Endothelial cell of umbilical vein (primary cell): ENCODE measurements around the gene PFDN5. TPM values are rescaled to one million over a fixed set of nuclear protein-coding genes. Genes with fewer than 3 reads are reported as not detected.

Source experiments
- BruUV-seq: library from RNA; stranded (reverse); fragments of 400-500 nt; replicated peaks from 2 replicates; lab custom pipeline; 2021; lab: Mats Ljungman, UMichigan
- CTCF ChIA-PET: fragments of 300-600, 350-600 bp; sonication (Branson Sonifier 250); formaldehyde crosslinking; loops from one replicate; lab custom pipeline; 2021; ENCODE audit warnings: antibody characterized with exemption, inconsistent platforms; lab: Charles Lee
- POLR2A ChIA-PET: fragments of 300-600, 350-600 bp; sonication (Branson Sonifier 250); formaldehyde crosslinking; loops from one replicate; lab custom pipeline; 2021; ENCODE audit warnings: antibody characterized with exemption, inconsistent platforms; lab: Charles Lee
- DNase-seq: peaks from one replicate; pipeline ENCODE4 v3.0.0-alpha.2; 2011; ENCODE audit warnings: low read depth, low spot score
- FAIRE-seq: peaks from 2 replicates; lab custom pipeline; 2011; peaks lifted over from hg19 to GRCh38; lab: Jason Lieb, UNC
- H2AFZ ChIP-seq: 2 replicates; pipeline ENCODE4 v1.6.0; 2012; ENCODE audit warnings: low read depth, low read length, control low read depth, inconsistent platforms
- H3K27ac ChIP-seq: 2 replicates; pipeline ENCODE4 v1.5.1; 2011; ENCODE audit warnings: low read depth, mild to moderate bottlenecking, control low read depth, low read length, moderate library complexity; ENCODE audit not compliant: insufficient read depth
- H3K27me3 ChIP-seq, 2 experiments: 2 replicates each; pipeline versions ENCODE4 v1.6.0 to v1.6.1; 2011; ENCODE audit warnings: low read length in 2 of 2, mixed read lengths in 1 of 2; ENCODE audit not compliant: control insufficient read depth in 2 of 2, insufficient read depth in 2 of 2
- H3K36me3 ChIP-seq, 2 experiments: 2 replicates in 1 of 2; 3 replicates in 1 of 2; pipeline ENCODE4 v1.5.1; 2011; ENCODE audit warnings: low read length in 2 of 2, mild to moderate bottlenecking in 1 of 2, moderate library complexity in 1 of 2; ENCODE audit not compliant: control insufficient read depth in 2 of 2, insufficient read depth in 2 of 2; ENCODE audit errors: extremely low read depth in 1 of 2
- H3K4me1 ChIP-seq: 3 replicates; pipeline ENCODE4 v1.5.1; 2011; ENCODE audit warnings: mild to moderate bottlenecking, low read length; ENCODE audit not compliant: control insufficient read depth, insufficient read depth; ENCODE audit errors: extremely low read depth
- H3K4me2 ChIP-seq: 2 replicates; pipeline ENCODE4 v1.6.1; 2011; ENCODE audit warnings: low read length, control low read depth, mixed read lengths; ENCODE audit not compliant: insufficient read depth
- H3K4me3 ChIP-seq, 3 experiments: fragments of 200-600 bp in 1 of 3; sonication (generic), shearing (Covaris generic) in 1 of 3; replicated peaks in 1 of 3; 2 replicates each; pipeline ENCODE4 v1.5.1; 2011 to 2016; ENCODE audit warnings: control low read depth in 3 of 3, low read length in 3 of 3, mild to moderate bottlenecking in 2 of 3, inconsistent platforms in 1 of 3, low read depth in 1 of 3, moderate library complexity in 1 of 3; ENCODE audit not compliant: insufficient read depth in 1 of 3
- H3K79me2 ChIP-seq: 2 replicates; pipeline ENCODE4 v1.6.0; 2012; ENCODE audit warnings: low read length, inconsistent platforms; ENCODE audit not compliant: control insufficient read depth, insufficient read depth
- H3K9ac ChIP-seq: replicated peaks from 2 replicates; pipeline ENCODE3; 2011; ENCODE audit warnings: low read length, control low read depth; ENCODE audit not compliant: insufficient read depth; ENCODE audit errors: extremely low read depth
- H3K9me1 ChIP-seq: replicated peaks from 3 replicates; pipeline ENCODE4 v1.6.0; 2011; ENCODE audit warnings: mild to moderate bottlenecking, low read length; ENCODE audit not compliant: control insufficient read depth, insufficient read depth; ENCODE audit errors: extremely low read depth
- H3K9me3 ChIP-seq: replicated peaks from 2 replicates; pipeline ENCODE4 v1.5.1; 2012; ENCODE audit warnings: low read length, inconsistent platforms; ENCODE audit not compliant: control insufficient read depth, insufficient read depth
- H4K20me1 ChIP-seq: replicated peaks from 2 replicates; pipeline ENCODE3; 2011; ENCODE audit warnings: mild to moderate bottlenecking, low read length; ENCODE audit not compliant: control insufficient read depth, insufficient read depth; ENCODE audit errors: extremely low read depth
- CTCF ChIP-seq, 2 donors: IDR thresholded peaks; 1 replicate in 1 of 2; 2 replicates in 1 of 2; pipeline ENCODE4 v1.5.1; 2011; ENCODE audit warnings: low read length in 2 of 2, mild to moderate bottlenecking in 2 of 2, moderate library complexity in 2 of 2, control low read depth in 1 of 2, inconsistent platforms in 1 of 2, low read depth in 1 of 2; ENCODE audit not compliant: insufficient read depth in 1 of 2; ENCODE audit errors: extremely low read depth in 1 of 2
- EZH2 ChIP-seq: IDR thresholded peaks from 2 replicates; pipeline ENCODE4 v1.6.1; 2012; ENCODE audit warnings: borderline replicate concordance, low read depth, mild to moderate bottlenecking, moderate library complexity, low read length, inconsistent platforms; ENCODE audit not compliant: severe bottlenecking
- FOS ChIP-seq: IDR thresholded peaks from 2 replicates; pipeline ENCODE4 v1.6.1; 2011; ENCODE audit warnings: mild to moderate bottlenecking, low read length, moderate library complexity, borderline replicate concordance; ENCODE audit not compliant: insufficient read depth
- GATA2 ChIP-seq: IDR thresholded peaks from 2 replicates; pipeline ENCODE4 v1.7.0; 2011; ENCODE audit warnings: low read depth, mild to moderate bottlenecking, moderate library complexity, mixed read lengths, low read length; ENCODE audit not compliant: insufficient read length, insufficient read depth
- JUN ChIP-seq: IDR thresholded peaks from 2 replicates; pipeline ENCODE4 v1.6.1; 2011; ENCODE audit warnings: borderline replicate concordance, low read depth; ENCODE audit not compliant: insufficient read length, insufficient read depth
- MYC ChIP-seq: IDR thresholded peaks from one replicate; pipeline ENCODE4 v1.6.1; 2011; ENCODE audit warnings: mild to moderate bottlenecking, low read depth, low read length
- POLR2A ChIP-seq: IDR thresholded peaks from 2 replicates; pipeline ENCODE4 v1.6.1; 2012; ENCODE audit warnings: low read depth, mild to moderate bottlenecking, control low read depth, low read length
- POLR2AphosphoS5 ChIP-seq: IDR thresholded peaks from 2 replicates; pipeline ENCODE4 v1.6.1; 2012; ENCODE audit warnings: low read depth, mild to moderate bottlenecking, control low read depth, low read length, moderate library complexity; ENCODE audit not compliant: insufficient read depth
- dilution Hi-C: fragments of 300-500 bp; cut with MboI; formaldehyde crosslinking; loops from one replicate; pipeline ENCODE4 v1.15.0; 2019; ENCODE audit warnings: low sequenced_read_pairs; ENCODE audit not compliant: extremely low pct_ligation_motif_present
- intact Hi-C: fragments of 100-400 bp; cut with micrococcal nuclease; formaldehyde crosslinking; loops from one replicate; pipeline ENCODE4 v1.10.0; 2022
- polyA plus RNA-seq, 4 experiments: library from polyadenylated mRNA; depleted of rRNA in 3 of 4; stranded (reverse) in 3 of 4; unstranded in 1 of 4; fragments of >200 nt; gene quantifications; 2 replicates each; pipeline versions ENCODE4 v1.2.1 to v1.2.3, GENCODE V29; 2011 to 2012; ENCODE audit warnings: missing spikeins in 1 of 4
- total RNA-seq: library from RNA; stranded (reverse); gene quantifications from 2 replicates; pipeline ENCODE4 v1.2.3, GENCODE V29; 2021
- TF ChIP-seq, protein P1 (sequence below): IDR thresholded peaks from 2 replicates; pipeline ENCODE4 v1.6.1; 2011; ENCODE audit not compliant: insufficient read depth, insufficient read length

PFDN5 gene
- total and polyA plus RNA-seq, 2 donors (not counting 3 experiments of a cell fraction or from before 2014, with no cell fraction given) = 301 to 745 TPM

DNA sequence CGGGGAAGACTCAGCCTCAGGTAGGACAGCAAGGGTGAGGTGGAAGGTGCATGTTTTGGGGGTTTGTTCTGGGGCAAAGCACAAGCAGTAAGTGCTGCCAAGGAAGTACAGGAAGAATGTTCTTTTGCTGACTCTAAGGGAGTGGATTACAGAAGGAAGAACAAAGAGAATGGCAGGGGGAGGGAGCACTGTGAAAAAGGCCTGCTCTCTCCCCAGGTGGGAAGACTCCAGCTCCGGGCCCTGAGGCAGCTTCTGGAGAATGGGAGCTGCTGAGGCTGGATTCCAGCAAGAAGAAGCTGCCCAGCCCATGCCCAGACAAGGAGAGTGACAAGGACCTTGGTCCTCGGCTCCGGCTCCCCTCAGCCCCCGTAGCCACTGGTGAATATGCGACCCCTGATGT lies 7.0 kb upstream of the PFDN5 start:
- intact Hi-C loops (no loop called here), dilution Hi-C loops (no loop called here)
- Histone ChIP-seq H3K4me1 (peaks cover 17% of the 10 kb centered on the region), H3K4me3 (no peak overlapping the region), H3K9me1 (no peaks in the 10 kb centered on the region), H3K9ac (no peak overlapping the region), H3K79me2 (no peaks in the 10 kb centered on the region), H3K27ac (no peak overlapping the region), H2AFZ (no peak overlapping the region), H3K36me3 (peaks cover 2 to 11% of the 10 kb centered on the region in 2 experiments), H4K20me1 (no peaks in the 10 kb centered on the region), H3K27me3 (no peaks in the 10 kb centered on the region), H3K4me2 (no peak overlapping the region), H3K9me3 (no peaks in the 10 kb centered on the region)
- FAIRE-seq (no peak), DNase-seq (no peak)
- ChIA-PET CTCF (interaction anchor here (0.9 to 12.3 kb wide), 15 partner anchors 10 to 222 kb away, joined by 3 to 366 read pairs (median 6); partner anchors contain the start of genes AAAS, ESPL1 and MYG1), POLR2A (interaction anchor here (1.1 kb wide), 1 partner anchor 223 kb away, joined by 3 read pairs; no protein-coding TSS in a partner anchor)
- TF ChIP-seq GATA2 (no peak), FOS (no peak), EZH2 (no peak), POLR2A (no peak), POLR2AphosphoS5 (no peak), CTCF (IDR thresholded peaks at IDR 0.05; ENCODE audit: extremely low read depth in 1 of 2, insufficient read depth in 1 of 2, low read depth in 1 of 2, low read length in 2 of 2) (no peak), MYC (no peak), JUN (no peak)
- TF ChIP-seq, protein P1, sequence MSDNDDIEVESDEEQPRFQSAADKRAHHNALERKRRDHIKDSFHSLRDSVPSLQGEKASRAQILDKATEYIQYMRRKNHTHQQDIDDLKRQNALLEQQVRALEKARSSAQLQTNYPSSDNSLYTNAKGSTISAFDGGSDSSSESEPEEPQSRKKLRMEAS = no peak
- BruUV-seq = TSS peak; percentile 9
